ENCODE results near the gene ABHD14A. TPM values are rescaled to one million over a fixed set of nuclear protein-coding genes. Genes with fewer than 3 reads are reported as not detected.

ABHD14A gene
- total RNA-seq, 2 experiments from 2014 or later = 11.8 to 13.7 TPM

GRCh38 chr3:52020796-52021195 is 45.9 kb downstream of the ABHD14A start:
- H3K27me3 Mint-ChIP-seq = no peaks in the 10 kb centered on the region
- no peaks in the 10 kb centered on the region for H3K4me1 Mint-ChIP-seq
- H3K4me3 Mint-ChIP-seq = no peak overlapping the region
- H3K27ac Mint-ChIP-seq = no peak overlapping the region
- H3K36me3 Mint-ChIP-seq = no peaks in the 10 kb centered on the region
- no peaks in the 10 kb centered on the region for H3K9me3 Mint-ChIP-seq (ENCODE audit: low read depth)
- ATAC-seq = no peak
- CTCF ChIA-PET = interaction anchor here (0.7 kb wide), 1 partner anchor 18 kb away, joined by 3 read pairs; no protein-coding TSS in a partner anchor
- no peak for DNase-seq

GRCh38 chr3:52021489-52022268 is 46.8 kb downstream of the ABHD14A start:
- no peak overlapping the region for H3K27ac Mint-ChIP-seq
- no peaks in the 10 kb centered on the region for H3K9me3 Mint-ChIP-seq (ENCODE audit: low read depth)
- H3K4me3 Mint-ChIP-seq = no peak overlapping the region
- no peaks in the 10 kb centered on the region for H3K36me3 Mint-ChIP-seq
- CTCF ChIA-PET = interaction anchor here (0.7 to 1.5 kb wide), 3 partner anchors 19 to 31 kb away, joined by 3 to 7 read pairs (median 7); no protein-coding TSS in a partner anchor
- no peaks in the 10 kb centered on the region for H3K27me3 Mint-ChIP-seq
- ATAC-seq = no peak
- H3K4me1 Mint-ChIP-seq = no peaks in the 10 kb centered on the region
- no peak for DNase-seq

DNA sequence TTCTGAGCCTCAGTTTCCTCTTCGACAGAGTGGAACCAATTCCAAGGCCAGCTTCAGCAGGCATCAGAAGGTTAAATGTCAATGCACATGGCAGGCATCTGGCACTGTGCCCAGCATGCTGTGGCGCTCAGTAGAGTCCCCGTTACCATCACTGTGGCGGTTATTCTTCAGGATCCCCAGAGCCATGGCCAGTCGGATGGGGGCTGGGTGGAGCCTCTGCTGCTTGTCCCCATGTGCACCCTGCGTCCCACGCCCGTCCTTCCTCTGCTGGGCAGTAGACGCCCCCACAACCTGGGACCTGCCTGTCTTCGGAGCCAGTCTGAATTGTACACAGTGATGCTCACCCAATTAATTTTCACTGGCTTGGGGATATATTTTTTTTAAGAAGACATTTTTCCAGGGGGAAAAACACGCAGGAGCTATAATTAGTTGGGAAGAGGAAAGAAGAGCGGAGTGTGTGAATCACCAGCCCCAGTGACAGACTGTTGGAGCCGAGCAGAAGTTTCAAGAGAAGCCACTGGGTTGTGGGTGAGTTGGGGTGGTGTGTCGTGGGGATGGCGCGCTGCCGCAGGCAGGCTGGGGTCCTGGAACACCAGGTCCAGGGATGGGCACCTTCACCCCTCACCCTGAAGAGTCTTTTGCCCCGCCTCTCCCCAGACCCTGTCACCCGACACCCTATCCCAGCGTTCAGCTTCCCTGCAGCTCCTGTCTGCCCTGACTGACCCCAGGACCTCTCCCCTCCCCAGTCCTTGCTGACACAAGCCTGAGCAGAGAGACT is 47.6 kb downstream of the ABHD14A start:
- Mint-ChIP-seq H3K36me3 (no peaks in the 10 kb centered on the region), H3K9me3 (ENCODE audit: low read depth) (no peaks in the 10 kb centered on the region), H3K27ac (no peak overlapping the region), H3K4me1 (no peaks in the 10 kb centered on the region), H3K4me3 (no peak overlapping the region), H3K27me3 (no peaks in the 10 kb centered on the region)
- DNase-seq = no peak
- ATAC-seq = no peak
- CTCF ChIA-PET = interaction anchor here (1.2 to 1.5 kb wide), 2 partner anchors 21 to 31 kb away, joined by 7 read pairs; no protein-coding TSS in a partner anchor

DNA sequence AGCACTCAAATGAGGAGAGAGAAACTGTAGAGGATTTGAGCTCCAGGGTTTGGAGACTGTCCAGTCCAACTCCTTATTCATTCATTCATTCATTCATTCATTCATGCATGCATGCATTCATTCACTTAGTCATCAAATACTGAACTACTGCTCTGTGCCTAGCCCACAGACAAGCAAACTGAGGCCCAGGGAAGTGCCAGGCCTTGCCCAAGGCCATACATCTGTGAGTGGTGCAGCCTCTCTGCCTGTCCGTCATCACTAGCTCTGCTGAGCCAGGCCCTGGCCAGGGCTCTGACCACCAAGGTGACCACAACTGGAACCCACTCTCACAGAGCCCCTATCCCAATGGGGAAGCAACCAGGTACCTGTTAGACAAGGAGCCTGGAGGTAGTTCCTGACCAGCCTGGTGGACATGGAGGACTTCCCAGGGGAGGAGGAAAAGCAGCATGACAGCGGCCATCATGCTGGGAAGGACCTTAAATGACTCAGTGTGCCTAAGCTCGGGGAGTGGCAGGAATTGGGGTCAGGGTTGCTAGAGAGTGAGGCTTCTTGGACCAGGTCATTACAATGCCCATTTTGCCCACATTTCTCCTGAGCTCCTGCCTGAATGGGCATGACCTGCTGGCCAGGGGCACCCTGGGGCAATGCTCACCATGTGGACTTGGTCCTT is 48.4 kb downstream of the ABHD14A start:
- Mint-ChIP-seq H3K27me3 (no peaks in the 10 kb centered on the region), H3K36me3 (no peaks in the 10 kb centered on the region), H3K4me1 (no peaks in the 10 kb centered on the region), H3K27ac (no peak overlapping the region), H3K4me3 (no peak overlapping the region), H3K9me3 (ENCODE audit: low read depth) (no peaks in the 10 kb centered on the region)
- CTCF ChIA-PET = interaction anchor here (1.2 to 1.5 kb wide), 2 partner anchors 22 to 30 kb away, joined by 7 read pairs; no protein-coding TSS in a partner anchor
- DNase-seq = no peak
- ATAC-seq = no peak

DNA sequence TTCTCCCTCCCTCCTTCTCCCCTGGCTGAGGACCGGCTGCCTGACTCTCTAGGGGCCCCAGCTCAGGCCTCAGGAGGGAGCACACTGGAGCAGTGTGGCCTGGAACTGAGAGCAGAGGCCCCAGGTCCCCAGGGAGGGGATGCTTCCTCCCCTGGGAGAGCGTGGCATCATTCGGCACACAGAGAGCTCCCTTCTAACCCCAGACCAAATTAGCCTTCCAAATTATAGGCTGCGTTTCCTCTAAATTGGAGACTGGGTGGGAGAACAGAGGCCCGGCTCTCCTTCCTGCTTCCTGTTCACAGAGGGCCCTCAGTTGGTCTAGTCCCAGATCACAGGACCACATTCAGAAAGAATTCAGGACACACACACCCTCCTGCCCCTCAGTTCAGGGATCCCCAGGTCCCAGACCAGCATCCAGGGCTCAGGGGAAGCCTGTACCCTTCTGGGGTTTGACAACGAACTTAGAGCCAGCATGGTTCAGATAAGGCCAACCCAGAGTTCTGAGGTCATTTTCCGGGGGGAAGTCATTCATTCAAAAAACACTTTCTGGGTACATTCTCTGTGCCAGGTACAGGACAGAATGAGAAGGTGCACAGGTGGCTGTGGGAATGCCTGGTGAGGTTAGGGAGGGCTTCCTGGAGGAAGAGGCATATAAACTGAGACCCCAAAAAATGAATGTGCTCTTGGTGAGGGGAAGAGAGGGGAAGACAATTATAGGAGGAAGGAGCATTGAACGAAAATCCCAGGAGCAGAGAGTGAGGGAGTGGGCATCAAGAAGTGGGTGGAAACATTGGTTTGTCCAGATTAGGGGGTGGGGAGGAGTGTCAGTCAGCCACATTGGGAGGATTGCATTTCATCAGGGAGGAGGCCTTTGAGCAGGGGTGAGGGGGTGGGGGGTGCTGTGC is 49.2 kb downstream of the ABHD14A start:
- H3K27ac Mint-ChIP-seq = no peak overlapping the region
- no peak for DNase-seq
- H3K36me3 Mint-ChIP-seq = no peaks in the 10 kb centered on the region
- ATAC-seq = no peak
- H3K4me3 Mint-ChIP-seq = no peak overlapping the region
- H3K9me3 Mint-ChIP-seq (ENCODE audit: low read depth) = no peaks in the 10 kb centered on the region
- no peaks in the 10 kb centered on the region for H3K27me3 Mint-ChIP-seq
- CTCF ChIA-PET = no interaction called here
- no peaks in the 10 kb centered on the region for H3K4me1 Mint-ChIP-seq

- H3K36me3 Mint-ChIP-seq = no peaks in the 10 kb centered on the region
- no peak overlapping the region for H3K4me3 Mint-ChIP-seq
- H3K27me3 Mint-ChIP-seq = no peaks in the 10 kb centered on the region
- ATAC-seq (no peak), DNase-seq (no peak)
- no peak overlapping the region for H3K27ac Mint-ChIP-seq
- CTCF ChIA-PET = no interaction called here
- no peaks in the 10 kb centered on the region for H3K4me1 Mint-ChIP-seq
- H3K9me3 Mint-ChIP-seq (ENCODE audit: low read depth) = no peaks in the 10 kb centered on the region
These were observed 50.0 kb downstream of the ABHD14A start for GRCh38 chr3:52024765-52025452.

DNA sequence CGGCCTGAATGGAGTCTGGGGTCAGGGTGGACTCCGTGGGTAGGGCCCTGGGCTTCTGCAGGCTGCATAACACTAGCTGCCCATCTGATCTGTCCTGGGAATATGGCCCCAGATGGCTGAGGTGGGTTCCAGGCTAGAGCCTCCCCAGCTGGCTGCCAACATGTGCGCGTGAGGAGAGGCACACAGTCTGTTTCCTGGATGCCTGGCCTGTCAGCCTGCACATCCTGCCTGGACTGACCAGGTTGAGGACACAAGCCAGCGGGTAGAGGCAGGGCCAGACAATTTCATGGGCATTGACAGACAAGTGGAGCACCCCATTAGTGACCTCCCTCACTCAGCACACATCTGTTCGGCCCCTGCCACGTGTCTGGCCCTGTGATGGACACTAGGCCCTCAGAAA is 50.6 kb downstream of the ABHD14A start:
- Mint-ChIP-seq H3K36me3 (no peaks in the 10 kb centered on the region), H3K27ac (no peak overlapping the region), H3K4me3 (no peak overlapping the region), H3K4me1 (no peaks in the 10 kb centered on the region), H3K27me3 (no peaks in the 10 kb centered on the region), H3K9me3 (ENCODE audit: low read depth) (no peaks in the 10 kb centered on the region)
- DNase-seq = no peak
- ATAC-seq = no peak
- CTCF ChIA-PET = no interaction called here

DNA sequence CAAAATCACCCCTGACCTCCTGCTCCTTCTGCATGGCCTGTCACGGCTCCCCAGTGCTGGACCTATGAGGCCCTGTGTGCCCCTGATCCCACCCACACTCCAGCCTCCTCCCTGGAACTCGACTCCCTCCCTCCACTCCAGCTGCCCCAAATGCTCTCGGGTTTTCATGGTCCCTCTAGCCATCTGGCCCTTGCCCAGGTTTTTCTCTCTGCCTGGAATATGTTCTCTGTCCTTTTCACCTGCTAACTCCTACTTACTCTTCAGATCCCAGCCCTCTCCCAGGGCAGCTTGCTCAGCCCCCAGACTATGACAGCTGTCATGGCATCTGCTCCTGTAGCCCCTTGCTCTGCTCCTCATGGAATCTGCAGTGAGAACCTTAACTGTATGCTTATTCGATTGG is 51.2 kb downstream of the ABHD14A start:
- no peaks in the 10 kb centered on the region for H3K27me3 Mint-ChIP-seq
- H3K36me3 Mint-ChIP-seq = no peaks in the 10 kb centered on the region
- H3K4me3 Mint-ChIP-seq = no peak overlapping the region
- H3K27ac Mint-ChIP-seq = no peak overlapping the region
- no peaks in the 10 kb centered on the region for H3K9me3 Mint-ChIP-seq (ENCODE audit: low read depth)
- CTCF ChIA-PET = no interaction called here
- no peak for ATAC-seq
- no peak for DNase-seq
- no peaks in the 10 kb centered on the region for H3K4me1 Mint-ChIP-seq

DNA sequence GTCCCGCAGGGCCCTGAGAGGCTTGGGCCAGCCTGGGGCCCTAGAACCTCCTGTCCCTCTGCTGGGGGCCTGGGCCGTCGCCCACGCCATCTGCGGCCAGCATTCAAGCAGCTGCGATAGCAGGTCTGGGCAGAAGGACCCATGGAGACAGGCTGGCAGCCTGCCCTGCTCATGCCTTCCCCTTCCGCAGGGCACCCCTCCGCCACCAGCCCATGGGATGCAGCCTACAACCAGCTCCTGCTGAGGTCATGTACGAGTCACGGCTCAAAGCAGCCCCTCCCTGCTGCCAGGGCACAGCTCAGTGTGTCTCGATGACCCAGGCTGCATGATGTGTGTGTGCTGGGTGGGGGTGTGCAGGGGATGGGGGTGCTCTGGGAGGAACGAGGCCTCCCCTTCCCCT is 53.7 kb downstream of the ABHD14A start:
- Mint-ChIP-seq H3K27ac (no peak overlapping the region), H3K4me1 (no peaks in the 10 kb centered on the region), H3K27me3 (no peaks in the 10 kb centered on the region), H3K4me3 (no peak overlapping the region), H3K36me3 (no peaks in the 10 kb centered on the region), H3K9me3 (ENCODE audit: low read depth) (no peaks in the 10 kb centered on the region)
- no peak for DNase-seq
- CTCF ChIA-PET = interaction anchor here (0.6 to 1.5 kb wide), 4 partner anchors 27 to 384 kb away, joined by 3 to 5 read pairs (median 3); no protein-coding TSS in a partner anchor
- no peak for ATAC-seq

DNA sequence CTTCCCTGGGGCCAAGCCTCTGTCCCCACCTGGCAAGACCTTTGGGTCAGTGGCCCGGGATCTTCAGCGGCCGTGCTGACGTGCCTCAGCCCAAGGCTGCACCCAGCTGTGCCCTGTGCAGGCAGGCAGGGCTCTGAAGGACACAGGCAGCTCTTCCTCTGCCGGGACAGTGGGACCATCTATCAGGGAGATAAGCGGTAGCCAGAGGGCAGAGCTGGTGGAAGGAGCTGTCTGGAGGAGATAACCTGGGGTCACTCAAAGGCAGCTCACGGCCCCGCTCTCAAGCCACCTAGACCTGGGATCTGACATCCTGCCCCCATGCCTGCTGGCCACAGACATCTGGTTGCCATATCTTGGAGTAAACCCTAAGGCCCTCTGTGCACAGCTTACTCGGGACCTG is 54.2 kb downstream of the ABHD14A start:
- no peaks in the 10 kb centered on the region for H3K36me3 Mint-ChIP-seq
- DNase-seq (no peak), ATAC-seq (no peak)
- no peaks in the 10 kb centered on the region for H3K4me1 Mint-ChIP-seq
- H3K9me3 Mint-ChIP-seq (ENCODE audit: low read depth) = no peaks in the 10 kb centered on the region
- H3K27ac Mint-ChIP-seq = no peak overlapping the region
- H3K27me3 Mint-ChIP-seq = no peaks in the 10 kb centered on the region
- CTCF ChIA-PET = interaction anchor here (0.6 to 1.5 kb wide), 4 partner anchors 14 to 222 kb away, joined by 3 to 5 read pairs (median 3); no protein-coding TSS in a partner anchor
- H3K4me3 Mint-ChIP-seq = no peak overlapping the region

- Mint-ChIP-seq H3K27ac (no peak overlapping the region), H3K4me3 (no peak overlapping the region), H3K36me3 (no peaks in the 10 kb centered on the region), H3K9me3 (ENCODE audit: low read depth) (no peaks in the 10 kb centered on the region), H3K27me3 (no peaks in the 10 kb centered on the region), H3K4me1 (no peaks in the 10 kb centered on the region)
- no peak for DNase-seq
- CTCF ChIA-PET = interaction anchor here (0.6 to 1.5 kb wide), 4 partner anchors 15 to 221 kb away, joined by 3 to 5 read pairs (median 3); no protein-coding TSS in a partner anchor
- ATAC-seq = no peak
These were observed 54.7 kb downstream of the ABHD14A start for GRCh38 chr3:52029535-52029934.
